Nephron (organoid): Measurements from ENCODE around the gene DES.
A peak's percentile ranks its signal among the peaks of the same experiment; 100 is the strongest.

ENCODE experiments used
- H3K27ac Mint-ChIP-seq, 3 experiments: 2 replicates each; pipeline ENCODE4 v1.8.0; 2020; ENCODE audit warnings: mixed read lengths in 3 of 3, mild to moderate bottlenecking in 2 of 3, moderate library complexity in 1 of 3
- H3K27me3 Mint-ChIP-seq: 2 replicates; pipeline ENCODE4 v1.8.0; 2021; ENCODE audit warnings: low read depth, mild to moderate bottlenecking, moderate library complexity, mixed read lengths
- H3K36me3 Mint-ChIP-seq: 2 replicates; pipeline ENCODE4 v1.8.0; 2020; ENCODE audit warnings: low read depth, mixed read lengths
- H3K4me1 Mint-ChIP-seq: 2 replicates; pipeline ENCODE4 v1.8.0; 2020; ENCODE audit warnings: mixed read lengths
- H3K4me3 Mint-ChIP-seq, 3 experiments: 2 replicates each; pipeline ENCODE4 v1.8.0; 2020; ENCODE audit warnings: mild to moderate bottlenecking in 3 of 3, mixed read lengths in 3 of 3, moderate library complexity in 2 of 3
- H3K9me3 Mint-ChIP-seq: 2 replicates; pipeline ENCODE4 v1.8.0; 2020; ENCODE audit warnings: mixed read lengths
- TF ChIP-seq, protein P1 (sequence below), 3 experiments: fragments of 200-600 bp; sonication (generic); IDR thresholded peaks; one replicate each; pipeline ENCODE4 v1.5.0; 2021; ENCODE audit warnings: antibody characterized with exemption in 3 of 3; ENCODE audit not compliant: unreplicated experiment in 3 of 3

DES gene

DNA sequence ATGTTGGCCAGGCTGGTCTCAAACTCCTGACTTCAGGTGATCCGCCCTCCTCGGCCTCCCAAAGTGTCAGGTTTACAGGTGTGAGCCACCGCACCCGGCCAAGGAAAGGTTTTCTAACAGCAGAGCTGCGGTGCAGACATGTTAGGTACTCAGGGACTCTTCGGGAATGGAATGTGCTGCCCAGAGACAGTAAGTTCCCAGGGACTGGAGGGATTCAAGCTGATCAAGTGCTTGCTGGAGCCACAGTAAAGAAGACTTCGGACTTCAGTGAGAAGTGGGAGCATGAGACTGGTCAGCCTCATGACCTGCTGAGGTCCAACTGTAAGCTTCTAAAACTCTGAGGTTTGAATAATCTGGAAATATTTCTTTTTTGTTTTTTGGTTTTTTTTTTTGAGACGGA lies 7.8 kb upstream of the DES start:
- peaks cover 49% of the 10 kb centered on the region for H3K4me1 Mint-ChIP-seq
- peaks cover 7% of the 10 kb centered on the region for H3K27me3 Mint-ChIP-seq
- H3K9me3 Mint-ChIP-seq = peaks cover 6% of the 10 kb centered on the region
- TF ChIP-seq, protein P1, sequence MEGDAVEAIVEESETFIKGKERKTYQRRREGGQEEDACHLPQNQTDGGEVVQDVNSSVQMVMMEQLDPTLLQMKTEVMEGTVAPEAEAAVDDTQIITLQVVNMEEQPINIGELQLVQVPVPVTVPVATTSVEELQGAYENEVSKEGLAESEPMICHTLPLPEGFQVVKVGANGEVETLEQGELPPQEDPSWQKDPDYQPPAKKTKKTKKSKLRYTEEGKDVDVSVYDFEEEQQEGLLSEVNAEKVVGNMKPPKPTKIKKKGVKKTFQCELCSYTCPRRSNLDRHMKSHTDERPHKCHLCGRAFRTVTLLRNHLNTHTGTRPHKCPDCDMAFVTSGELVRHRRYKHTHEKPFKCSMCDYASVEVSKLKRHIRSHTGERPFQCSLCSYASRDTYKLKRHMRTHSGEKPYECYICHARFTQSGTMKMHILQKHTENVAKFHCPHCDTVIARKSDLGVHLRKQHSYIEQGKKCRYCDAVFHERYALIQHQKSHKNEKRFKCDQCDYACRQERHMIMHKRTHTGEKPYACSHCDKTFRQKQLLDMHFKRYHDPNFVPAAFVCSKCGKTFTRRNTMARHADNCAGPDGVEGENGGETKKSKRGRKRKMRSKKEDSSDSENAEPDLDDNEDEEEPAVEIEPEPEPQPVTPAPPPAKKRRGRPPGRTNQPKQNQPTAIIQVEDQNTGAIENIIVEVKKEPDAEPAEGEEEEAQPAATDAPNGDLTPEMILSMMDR (IDR thresholded peaks at IDR 0.05; ENCODE audit: unreplicated experiment in 3 of 3) = no peak
- peak overlapping the region in 2 of 3 experiments; percentile 63 to 96 for H3K27ac Mint-ChIP-seq
- H3K36me3 Mint-ChIP-seq = no peaks in the 10 kb centered on the region
- no peak overlapping the region for H3K4me3 Mint-ChIP-seq

DNA sequence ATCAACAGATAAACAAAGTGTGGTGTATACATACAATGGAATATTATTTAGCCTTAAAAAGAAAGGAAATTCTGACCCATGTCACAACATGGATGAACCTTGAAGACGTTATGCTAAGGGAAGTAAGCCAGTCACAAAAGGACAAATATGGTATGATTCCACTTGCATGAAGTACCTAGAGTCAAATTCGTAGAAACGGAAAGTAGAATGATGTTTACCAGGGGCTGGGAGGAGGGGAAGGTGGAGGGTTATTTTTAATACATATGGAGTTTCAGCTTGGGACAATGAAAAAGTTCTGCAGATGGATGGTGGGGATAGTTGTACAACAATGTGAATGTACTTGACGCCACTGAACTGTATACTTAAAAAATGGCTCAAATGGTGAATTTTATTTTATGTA lies 3.3 kb upstream of the DES start:
- no peaks in the 10 kb centered on the region for H3K36me3 Mint-ChIP-seq
- no peaks in the 10 kb centered on the region for H3K27me3 Mint-ChIP-seq

DNA sequence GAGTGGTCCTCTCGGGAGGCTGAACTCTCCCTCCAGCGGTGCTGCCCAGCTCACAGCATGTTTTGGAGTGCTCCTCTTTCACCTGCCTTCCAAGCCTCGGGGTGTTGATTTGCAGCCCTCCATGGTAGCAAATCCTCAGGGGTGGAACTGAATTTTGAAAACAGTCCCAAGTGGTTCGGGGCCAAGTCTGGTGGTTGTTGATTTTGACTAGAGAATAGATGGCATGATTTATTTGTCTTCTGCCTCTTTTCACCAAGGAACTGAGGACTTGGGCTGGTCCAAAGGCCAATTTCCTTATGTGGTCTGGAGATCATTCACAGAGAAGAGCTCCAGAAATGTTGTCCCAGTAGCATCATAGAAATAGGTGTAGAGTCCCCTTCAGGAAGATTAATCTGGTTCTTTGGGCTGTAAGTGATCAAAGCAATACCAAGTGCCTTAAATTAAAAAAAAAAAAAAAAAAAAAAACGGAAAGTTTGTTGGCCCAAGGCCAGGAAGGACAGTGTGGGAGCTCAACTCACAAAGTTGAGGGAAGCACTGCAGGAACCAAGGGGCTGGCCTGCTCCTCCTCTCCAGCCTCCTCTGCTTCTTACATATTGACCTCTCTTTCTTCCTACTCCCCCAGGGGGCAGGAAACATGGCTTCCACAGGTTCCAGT lies 2.5 kb upstream of the DES start:
- no peaks in the 10 kb centered on the region for H3K36me3 Mint-ChIP-seq
- peaks cover 46% of the 10 kb centered on the region for H3K4me1 Mint-ChIP-seq
- H3K9me3 Mint-ChIP-seq = peaks cover 6% of the 10 kb centered on the region
- peak overlapping the region in 1 of 3 experiments; percentile 45 for H3K4me3 Mint-ChIP-seq
- H3K27ac Mint-ChIP-seq = peak overlapping the region; percentile 81 to 94 (median 90)
- TF ChIP-seq, protein P1 (IDR thresholded peaks at IDR 0.05; ENCODE audit: unreplicated experiment in 3 of 3) = no peak
- no peaks in the 10 kb centered on the region for H3K27me3 Mint-ChIP-seq

More for the DNA sequence above, 3.3 kb upstream of the DES start:
- Mint-ChIP-seq H3K27ac (peak overlapping the region in 2 of 3 experiments; percentile 18 to 90), H3K9me3 (peaks cover 6% of the 10 kb centered on the region), H3K4me3 (no peak overlapping the region), H3K4me1 (peaks cover 42% of the 10 kb centered on the region)
- TF ChIP-seq, protein P1 (IDR thresholded peaks at IDR 0.05; ENCODE audit: unreplicated experiment in 3 of 3) = no peak

DNA sequence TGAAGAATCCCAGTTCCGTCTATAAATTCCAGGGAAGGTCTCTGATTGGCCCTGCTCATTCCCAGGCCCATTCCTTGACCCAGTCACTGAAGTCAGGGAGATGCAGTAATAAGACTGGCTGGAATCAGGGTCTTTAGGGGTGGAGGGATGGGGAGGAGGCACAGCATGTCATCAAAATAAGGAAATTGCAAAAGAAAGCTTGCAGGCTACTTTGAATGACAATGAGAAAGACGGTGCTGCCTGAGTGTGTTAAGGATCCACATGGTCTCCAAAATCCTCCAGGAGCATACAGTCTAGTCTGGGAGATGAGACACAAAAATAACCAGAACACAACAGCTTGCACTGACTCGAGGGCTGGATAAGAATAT lies 2.0 kb upstream of the DES start:
- H3K9me3 Mint-ChIP-seq = peaks cover 6% of the 10 kb centered on the region
- H3K36me3 Mint-ChIP-seq = no peaks in the 10 kb centered on the region
- TF ChIP-seq, protein P1 (IDR thresholded peaks at IDR 0.05; ENCODE audit: unreplicated experiment in 3 of 3) = no peak
- peak overlapping the region in 1 of 3 experiments; percentile 45 for H3K4me3 Mint-ChIP-seq
- peaks cover 52% of the 10 kb centered on the region for H3K4me1 Mint-ChIP-seq
- peak overlapping the region; percentile 81 to 94 (median 90) for H3K27ac Mint-ChIP-seq
- no peaks in the 10 kb centered on the region for H3K27me3 Mint-ChIP-seq

DNA sequence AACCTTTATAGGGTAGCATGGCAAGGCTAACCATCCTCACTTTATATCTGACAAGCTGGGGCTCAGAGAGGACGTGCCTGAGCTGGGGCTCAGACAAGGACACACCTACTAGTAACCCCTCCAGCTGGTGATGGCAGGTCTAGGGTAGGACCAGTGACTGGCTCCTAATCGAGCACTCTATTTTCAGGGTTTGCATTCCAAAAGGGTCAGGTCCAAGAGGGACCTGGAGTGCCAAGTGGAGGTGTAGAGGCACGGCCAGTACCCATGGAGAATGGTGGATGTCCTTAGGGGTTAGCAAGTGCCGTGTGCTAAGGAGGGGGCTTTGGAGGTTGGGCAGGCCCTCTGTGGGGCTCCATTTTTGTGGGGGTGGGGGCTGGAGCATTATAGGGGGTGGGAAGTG lies 1.2 kb upstream of the DES start:
- Mint-ChIP-seq H3K27me3 (no peaks in the 10 kb centered on the region), H3K9me3 (peaks cover 4% of the 10 kb centered on the region), H3K36me3 (no peaks in the 10 kb centered on the region), H3K4me1 (peaks cover 56% of the 10 kb centered on the region), H3K4me3 (peak overlapping the region in 2 of 3 experiments; percentile 34 to 45), H3K27ac (peak overlapping the region; percentile 81 to 94 (median 90))
- TF ChIP-seq, protein P1 (IDR thresholded peaks at IDR 0.05; ENCODE audit: unreplicated experiment in 3 of 3) = no peak

DNA sequence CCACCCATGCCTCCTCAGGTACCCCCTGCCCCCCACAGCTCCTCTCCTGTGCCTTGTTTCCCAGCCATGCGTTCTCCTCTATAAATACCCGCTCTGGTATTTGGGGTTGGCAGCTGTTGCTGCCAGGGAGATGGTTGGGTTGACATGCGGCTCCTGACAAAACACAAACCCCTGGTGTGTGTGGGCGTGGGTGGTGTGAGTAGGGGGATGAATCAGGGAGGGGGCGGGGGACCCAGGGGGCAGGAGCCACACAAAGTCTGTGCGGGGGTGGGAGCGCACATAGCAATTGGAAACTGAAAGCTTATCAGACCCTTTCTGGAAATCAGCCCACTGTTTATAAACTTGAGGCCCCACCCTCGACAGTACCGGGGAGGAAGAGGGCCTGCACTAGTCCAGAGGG lies 803 bp upstream of the DES start:
- Mint-ChIP-seq H3K9me3 (peaks cover 2% of the 10 kb centered on the region), H3K4me3 (peak overlapping the region in 2 of 3 experiments; percentile 53 to 77), H3K4me1 (peaks cover 59% of the 10 kb centered on the region), H3K27ac (peak overlapping the region; percentile 81 to 94 (median 90)), H3K27me3 (no peaks in the 10 kb centered on the region), H3K36me3 (no peaks in the 10 kb centered on the region)
- TF ChIP-seq, protein P1 (IDR thresholded peaks at IDR 0.05; ENCODE audit: unreplicated experiment in 3 of 3) = no peak
